SK-N-SH treated with all-trans-retinoic acid at 6 μM for 48 hours (cell line): ENCODE results near the gene ZSCAN5B.

Experiments used
- CSDC2 ChIP-seq: fragments of 250-450 bp; sonication (Bioruptor Pico); IDR thresholded peaks from 2 replicates; pipeline ENCODE4 v1.5.0; 2020; ENCODE audit warnings: mild to moderate bottlenecking, moderate library complexity
- GLIS3 ChIP-seq: fragments of 250-450 bp; sonication (Bioruptor Pico); IDR thresholded peaks from 2 replicates; pipeline ENCODE4 v1.5.0; 2020; ENCODE audit warnings: mild to moderate bottlenecking, moderate library complexity
- ISL1 ChIP-seq: fragments of 250-450 bp; sonication (Bioruptor Pico); IDR thresholded peaks from 2 replicates; pipeline ENCODE4 v2.1.2; 2022; ENCODE audit warnings: mild to moderate bottlenecking, moderate library complexity
- OSR1 ChIP-seq: fragments of 250-450 bp; sonication (Bioruptor Pico); IDR thresholded peaks from 2 replicates; pipeline ENCODE4 v1.8.0; 2022; ENCODE audit warnings: moderate library complexity, mild to moderate bottlenecking, inconsistent platforms
- PPARA ChIP-seq: fragments of 250-450 bp; sonication (Bioruptor Pico); IDR thresholded peaks from 2 replicates; pipeline ENCODE4 v1.5.0; 2020; ENCODE audit warnings: mild to moderate bottlenecking, borderline replicate concordance
- RARB ChIP-seq: fragments of 250-450 bp; sonication (Bioruptor Pico); IDR thresholded peaks from 2 replicates; pipeline ENCODE4 v1.8.0; 2021; ENCODE audit warnings: mild to moderate bottlenecking, moderate library complexity
- ZC3H10 ChIP-seq: fragments of 250-450 bp; sonication (Bioruptor Pico); IDR thresholded peaks from 2 replicates; pipeline ENCODE4 v1.5.1; 2021; ENCODE audit warnings: mild to moderate bottlenecking, moderate library complexity
- ZFP30 ChIP-seq: fragments of 450-650 bp; formaldehyde crosslinking; IDR thresholded peaks from 2 replicates; pipeline ENCODE4 v1.5.0; 2022; ENCODE audit warnings: mild to moderate bottlenecking, moderate library complexity
- ZNF8 ChIP-seq: fragments of 450-650 bp; formaldehyde crosslinking; IDR thresholded peaks from 2 replicates; pipeline ENCODE4 v1.5.0; 2020; ENCODE audit warnings: mild to moderate bottlenecking, moderate library complexity
- TF ChIP-seq, protein P1 (sequence below): fragments of 250-450 bp; sonication (Bioruptor Pico); IDR thresholded peaks from 2 replicates; pipeline ENCODE4 v1.5.1; 2020; ENCODE audit warnings: low read depth, mild to moderate bottlenecking, moderate library complexity
- TF ChIP-seq, protein P2 (sequence below): fragments of 250-450 bp; sonication (Bioruptor Pico); IDR thresholded peaks from 2 replicates; pipeline ENCODE4 v1.8.0; 2020; ENCODE audit warnings: mild to moderate bottlenecking, moderate library complexity, borderline replicate concordance
- TF ChIP-seq, protein P3 (sequence below): fragments of 250-450 bp; sonication (Bioruptor Pico); IDR thresholded peaks from 2 replicates; pipeline ENCODE4 v1.5.0; 2020; ENCODE audit warnings: mild to moderate bottlenecking, moderate library complexity

DNA sequence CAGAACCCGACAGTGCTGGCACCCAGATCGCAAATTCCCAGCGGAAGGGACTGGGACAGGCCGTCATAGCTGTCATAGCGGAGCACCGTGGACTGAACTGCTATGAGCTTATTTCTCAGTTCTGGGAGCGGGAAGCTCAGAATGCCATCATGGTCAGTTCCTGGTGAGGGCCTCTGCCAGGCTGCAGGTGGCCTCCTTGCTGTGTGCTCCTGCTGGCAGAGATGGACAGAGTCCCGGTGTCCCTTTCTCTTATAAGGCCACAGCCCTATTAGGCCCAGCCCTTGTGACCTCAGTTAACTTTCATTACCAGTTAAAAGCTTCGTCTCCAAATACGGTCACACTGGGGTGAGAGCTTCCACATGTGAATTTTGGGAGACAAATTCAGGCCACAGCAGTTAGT, 51.9 kb downstream of the ZSCAN5B start:
- TF ChIP-seq, protein P1, sequence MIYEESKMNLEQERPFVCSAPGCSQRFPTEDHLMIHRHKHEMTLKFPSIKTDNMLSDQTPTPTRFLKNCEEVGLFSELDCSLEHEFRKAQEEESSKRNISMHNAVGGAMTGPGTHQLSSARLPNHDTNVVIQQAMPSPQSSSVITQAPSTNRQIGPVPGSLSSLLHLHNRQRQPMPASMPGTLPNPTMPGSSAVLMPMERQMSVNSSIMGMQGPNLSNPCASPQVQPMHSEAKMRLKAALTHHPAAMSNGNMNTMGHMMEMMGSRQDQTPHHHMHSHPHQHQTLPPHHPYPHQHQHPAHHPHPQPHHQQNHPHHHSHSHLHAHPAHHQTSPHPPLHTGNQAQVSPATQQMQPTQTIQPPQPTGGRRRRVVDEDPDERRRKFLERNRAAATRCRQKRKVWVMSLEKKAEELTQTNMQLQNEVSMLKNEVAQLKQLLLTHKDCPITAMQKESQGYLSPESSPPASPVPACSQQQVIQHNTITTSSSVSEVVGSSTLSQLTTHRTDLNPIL: no peak
- TF ChIP-seq CSDC2 (CRISPR knock-in tag) (no peak), ZC3H10 (CRISPR knock-in tag) (no peak), GLIS3 (CRISPR knock-in tag) (no peak), ZNF8 (CRISPR knock-in tag) (no peak), ZFP30 (CRISPR knock-in tag) (no peak), ISL1 (no peak), PPARA (CRISPR knock-in tag) (no peak), RARB (CRISPR knock-in tag) (no peak), OSR1 (CRISPR knock-in tag) (no peak)
- TF ChIP-seq, protein P2, sequence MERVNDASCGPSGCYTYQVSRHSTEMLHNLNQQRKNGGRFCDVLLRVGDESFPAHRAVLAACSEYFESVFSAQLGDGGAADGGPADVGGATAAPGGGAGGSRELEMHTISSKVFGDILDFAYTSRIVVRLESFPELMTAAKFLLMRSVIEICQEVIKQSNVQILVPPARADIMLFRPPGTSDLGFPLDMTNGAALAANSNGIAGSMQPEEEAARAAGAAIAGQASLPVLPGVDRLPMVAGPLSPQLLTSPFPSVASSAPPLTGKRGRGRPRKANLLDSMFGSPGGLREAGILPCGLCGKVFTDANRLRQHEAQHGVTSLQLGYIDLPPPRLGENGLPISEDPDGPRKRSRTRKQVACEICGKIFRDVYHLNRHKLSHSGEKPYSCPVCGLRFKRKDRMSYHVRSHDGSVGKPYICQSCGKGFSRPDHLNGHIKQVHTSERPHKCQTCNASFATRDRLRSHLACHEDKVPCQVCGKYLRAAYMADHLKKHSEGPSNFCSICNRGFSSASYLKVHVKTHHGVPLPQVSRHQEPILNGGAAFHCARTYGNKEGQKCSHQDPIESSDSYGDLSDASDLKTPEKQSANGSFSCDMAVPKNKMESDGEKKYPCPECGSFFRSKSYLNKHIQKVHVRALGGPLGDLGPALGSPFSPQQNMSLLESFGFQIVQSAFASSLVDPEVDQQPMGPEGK: no peak
- TF ChIP-seq, protein P3, sequence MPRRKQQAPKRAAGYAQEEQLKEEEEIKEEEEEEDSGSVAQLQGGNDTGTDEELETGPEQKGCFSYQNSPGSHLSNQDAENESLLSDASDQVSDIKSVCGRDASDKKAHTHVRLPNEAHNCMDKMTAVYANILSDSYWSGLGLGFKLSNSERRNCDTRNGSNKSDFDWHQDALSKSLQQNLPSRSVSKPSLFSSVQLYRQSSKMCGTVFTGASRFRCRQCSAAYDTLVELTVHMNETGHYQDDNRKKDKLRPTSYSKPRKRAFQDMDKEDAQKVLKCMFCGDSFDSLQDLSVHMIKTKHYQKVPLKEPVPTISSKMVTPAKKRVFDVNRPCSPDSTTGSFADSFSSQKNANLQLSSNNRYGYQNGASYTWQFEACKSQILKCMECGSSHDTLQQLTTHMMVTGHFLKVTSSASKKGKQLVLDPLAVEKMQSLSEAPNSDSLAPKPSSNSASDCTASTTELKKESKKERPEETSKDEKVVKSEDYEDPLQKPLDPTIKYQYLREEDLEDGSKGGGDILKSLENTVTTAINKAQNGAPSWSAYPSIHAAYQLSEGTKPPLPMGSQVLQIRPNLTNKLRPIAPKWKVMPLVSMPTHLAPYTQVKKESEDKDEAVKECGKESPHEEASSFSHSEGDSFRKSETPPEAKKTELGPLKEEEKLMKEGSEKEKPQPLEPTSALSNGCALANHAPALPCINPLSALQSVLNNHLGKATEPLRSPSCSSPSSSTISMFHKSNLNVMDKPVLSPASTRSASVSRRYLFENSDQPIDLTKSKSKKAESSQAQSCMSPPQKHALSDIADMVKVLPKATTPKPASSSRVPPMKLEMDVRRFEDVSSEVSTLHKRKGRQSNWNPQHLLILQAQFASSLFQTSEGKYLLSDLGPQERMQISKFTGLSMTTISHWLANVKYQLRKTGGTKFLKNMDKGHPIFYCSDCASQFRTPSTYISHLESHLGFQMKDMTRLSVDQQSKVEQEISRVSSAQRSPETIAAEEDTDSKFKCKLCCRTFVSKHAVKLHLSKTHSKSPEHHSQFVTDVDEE (CRISPR knock-in tag): no peak
